Esophagus squamous epithelium (tissue), 4 donors: ENCODE results near the gene HOXD13.

Source experiments
- POLR2A ChIP-seq, 4 donors: fragments of 450-650 bp; IDR thresholded peaks; one replicate each; pipeline ENCODE4 v1.6.1; 2017; ENCODE audit warnings: antibody characterized with exemption in 4 of 4, mild to moderate bottlenecking in 4 of 4, moderate library complexity in 3 of 4
- TF ChIP-seq, protein P1 (sequence below), 6 experiments: fragments of 450-650 bp in 4 of 6; fragments of 200-600 bp in 2 of 6; sonication (generic) in 2 of 6; IDR thresholded peaks; one replicate each; pipeline ENCODE4 v1.5.1; 2016 to 2019; ENCODE audit warnings: antibody characterized with exemption in 6 of 6, mild to moderate bottlenecking in 4 of 6, moderate library complexity in 4 of 6

- TF ChIP-seq, protein P1, sequence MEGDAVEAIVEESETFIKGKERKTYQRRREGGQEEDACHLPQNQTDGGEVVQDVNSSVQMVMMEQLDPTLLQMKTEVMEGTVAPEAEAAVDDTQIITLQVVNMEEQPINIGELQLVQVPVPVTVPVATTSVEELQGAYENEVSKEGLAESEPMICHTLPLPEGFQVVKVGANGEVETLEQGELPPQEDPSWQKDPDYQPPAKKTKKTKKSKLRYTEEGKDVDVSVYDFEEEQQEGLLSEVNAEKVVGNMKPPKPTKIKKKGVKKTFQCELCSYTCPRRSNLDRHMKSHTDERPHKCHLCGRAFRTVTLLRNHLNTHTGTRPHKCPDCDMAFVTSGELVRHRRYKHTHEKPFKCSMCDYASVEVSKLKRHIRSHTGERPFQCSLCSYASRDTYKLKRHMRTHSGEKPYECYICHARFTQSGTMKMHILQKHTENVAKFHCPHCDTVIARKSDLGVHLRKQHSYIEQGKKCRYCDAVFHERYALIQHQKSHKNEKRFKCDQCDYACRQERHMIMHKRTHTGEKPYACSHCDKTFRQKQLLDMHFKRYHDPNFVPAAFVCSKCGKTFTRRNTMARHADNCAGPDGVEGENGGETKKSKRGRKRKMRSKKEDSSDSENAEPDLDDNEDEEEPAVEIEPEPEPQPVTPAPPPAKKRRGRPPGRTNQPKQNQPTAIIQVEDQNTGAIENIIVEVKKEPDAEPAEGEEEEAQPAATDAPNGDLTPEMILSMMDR (IDR thresholded peaks at IDR 0.05), result no peak
- no peak for TF ChIP-seq POLR2A (IDR thresholded peaks at IDR 0.05)
Measured at GRCh38 chr2:176112375-176113302, 20.1 kb downstream of the HOXD13 start.
